HFFc6 (cell line): Measurements from ENCODE around the gene S100B. TPM values are rescaled to one million over a fixed set of nuclear protein-coding genes. Genes with fewer than 3 reads are reported as not detected.

ENCODE experiments used
- DNase-seq: peaks from one replicate; pipeline ENCODE4 v3.0.0-alpha.2; 2018
- H3K27ac Mint-ChIP-seq: 2 replicates; pipeline ENCODE4 v1.8.0; 2020; ENCODE audit warnings: mild to moderate bottlenecking, mixed read lengths
- H3K27me3 Mint-ChIP-seq: 2 replicates; pipeline ENCODE4 v1.8.0; 2021; ENCODE audit warnings: mild to moderate bottlenecking, moderate library complexity, mixed read lengths; ENCODE audit not compliant: insufficient read depth
- H3K36me3 Mint-ChIP-seq: 2 replicates; pipeline ENCODE4 v1.8.0; 2021; ENCODE audit warnings: low read depth, mixed read lengths
- H3K4me1 Mint-ChIP-seq: 2 replicates; pipeline ENCODE4 v1.8.0; 2020; ENCODE audit warnings: low read depth, mixed read lengths
- H3K4me3 Mint-ChIP-seq: 2 replicates; pipeline ENCODE4 v1.8.0; 2020; ENCODE audit warnings: mild to moderate bottlenecking, moderate library complexity, mixed read lengths
- H3K9me3 Mint-ChIP-seq: 2 replicates; pipeline ENCODE4 v1.8.0; 2020; ENCODE audit warnings: mild to moderate bottlenecking, mixed read lengths
- CTCF ChIP-seq: fragments of 200-600 bp; sonication (generic); IDR thresholded peaks from 2 replicates; pipeline ENCODE4 v1.5.0; 2021; ENCODE audit warnings: antibody characterized with exemption, mild to moderate bottlenecking
- total RNA-seq, 6 experiments: library from RNA; stranded (reverse); fragmentation: NEBNext Ultra II Directional; extraction: Animal tissue kit (Norgen Biotek cat#: 25700); gene quantifications; 2 replicates in 1 of 6; 3 replicates in 5 of 6; pipeline ENCODE4 v1.2.3, GENCODE V29; 2021

The S100B gene
- total RNA-seq, 6 experiments from 2014 or later = not detected

GRCh38 chr21:46637952-46638746 lies 33.3 kb upstream of the S100B start:
- TF ChIP-seq CTCF = no peak
- H3K36me3 Mint-ChIP-seq = peaks cover 26% of the 10 kb centered on the region
- no peaks in the 10 kb centered on the region for H3K9me3 Mint-ChIP-seq
- no peaks in the 10 kb centered on the region for H3K27me3 Mint-ChIP-seq
- 0 out of 2 replicates have a peak overlapping the region, but pooled peaks have one; percentile 26 for H3K27ac Mint-ChIP-seq
- H3K4me3 Mint-ChIP-seq = peak overlapping the region; percentile 95
- DNase-seq = no peak
- H3K4me1 Mint-ChIP-seq = peaks cover 67% of the 10 kb centered on the region

GRCh38 chr21:46636550-46637285 lies 31.8 kb upstream of the S100B start:
- no peaks in the 10 kb centered on the region for H3K27me3 Mint-ChIP-seq
- no peak for DNase-seq
- peak overlapping the region; percentile 11; the same call in 1 of the 2 replicates for H3K27ac Mint-ChIP-seq
- no peak for TF ChIP-seq CTCF
- H3K9me3 Mint-ChIP-seq = no peaks in the 10 kb centered on the region
- peaks cover 64% of the 10 kb centered on the region for H3K4me1 Mint-ChIP-seq
- peak overlapping the region; percentile 95 for H3K4me3 Mint-ChIP-seq
- peaks cover 23% of the 10 kb centered on the region for H3K36me3 Mint-ChIP-seq

- Mint-ChIP-seq H3K9me3 (no peaks in the 10 kb centered on the region), H3K4me3 (peak overlapping the region; percentile 95), H3K4me1 (peaks cover 58% of the 10 kb centered on the region), H3K36me3 (peaks cover 20% of the 10 kb centered on the region), H3K27me3 (no peaks in the 10 kb centered on the region), H3K27ac (peak overlapping the region; percentile 98)
- DNase-seq = no peak
- no peak for TF ChIP-seq CTCF
Measured at GRCh38 chr21:46636181-46636512, 31.3 kb upstream of the S100B start.

GRCh38 chr21:46635324-46636180 lies 30.7 kb upstream of the S100B start, which contains the start of gene PRMT2:
Gene PRMT2, plus strand, starts transcription at chr21:46635674. Its CDS starts 1,278 bp downstream, at chr21:46636952.
- no peaks in the 10 kb centered on the region for H3K9me3 Mint-ChIP-seq
- peak within 1 kb of the TSS; percentile 98 for H3K27ac Mint-ChIP-seq
- peaks cover 52% of the 10 kb centered on the region for H3K4me1 Mint-ChIP-seq
- no peak; the same call in 1 of the 2 replicates for TF ChIP-seq CTCF
- peak within 1 kb of the TSS; percentile 95 for H3K4me3 Mint-ChIP-seq
- DNase-seq = peak; percentile 95
- H3K27me3 Mint-ChIP-seq = peaks cover 2% of the 10 kb centered on the region; the same call in 1 of the 2 replicates
- peaks cover 16% of the 10 kb centered on the region for H3K36me3 Mint-ChIP-seq

- TF ChIP-seq CTCF = peak; percentile 56
- Mint-ChIP-seq H3K27ac (peak overlapping the region; percentile 98), H3K36me3 (peaks cover 14% of the 10 kb centered on the region)
Measured at GRCh38 chr21:46634966-46635323, 30.1 kb upstream of the S100B start.

More at GRCh38 chr21:46634966-46635323, 30.1 kb upstream of the S100B start:
- Mint-ChIP-seq H3K9me3 (no peaks in the 10 kb centered on the region), H3K27me3 (peaks cover 2% of the 10 kb centered on the region; the same call in 1 of the 2 replicates), H3K4me3 (peak overlapping the region; percentile 95), H3K4me1 (peaks cover 49% of the 10 kb centered on the region)
- DNase-seq = peak; percentile 83
